Measurements from ENCODE around the gene RASSF1. TPM values are rescaled to one million over a fixed set of nuclear protein-coding genes. Genes with fewer than 3 reads are reported as not detected.

The RASSF1 gene
- total and polyA plus RNA-seq, 2 of the 4 experiments (the other 2 are of a cell fraction): 17.4 to 53.4 TPM

- no peak overlapping the region for H2BK5ac ChIP-seq (ENCODE audit: low read depth, low read length, poor library complexity, severe bottlenecking)
- H3K9ac ChIP-seq (ENCODE audit: low read depth, low read length): no peak overlapping the region
- H3K36me3 ChIP-seq (ENCODE audit: control insufficient read depth, insufficient read depth, low read length): peaks cover 33% of the 10 kb centered on the region
- no peak overlapping the region for H4K91ac ChIP-seq (ENCODE audit: insufficient read depth, low read depth, low read length)
- H3K27ac ChIP-seq (ENCODE audit: insufficient read depth, low read length): no peak overlapping the region
- peaks cover 2% of the 10 kb centered on the region; the same call in 1 of the 2 replicates for H3K9me3 ChIP-seq (ENCODE audit: control insufficient read depth, insufficient read depth, low read length)
- no peak for ATAC-seq (ENCODE audit: low read depth)
- no peak overlapping the region for H3K14ac ChIP-seq (replicated peaks; ENCODE audit: low read depth, low read length)
- peaks cover 18% of the 10 kb centered on the region for H3K9me1 ChIP-seq (ENCODE audit: insufficient read depth, low read length)
- dilution Hi-C loops (cut with HindIII; ENCODE audit: low sequenced_read_pairs, unreplicated experiment): no loop called here
- DNase-seq: no peak
- H3K4me1 ChIP-seq (ENCODE audit: control insufficient read depth, insufficient read depth, low read length): peaks cover 6% of the 10 kb centered on the region; the same call in 1 of the 2 replicates
- no peak overlapping the region for H3K4me2 ChIP-seq (ENCODE audit: low read depth, low read length)
- H2BK15ac ChIP-seq (ENCODE audit: low read depth, low read length): no peak overlapping the region
- in situ Hi-C loops (cut with MboI; ENCODE audit: low sequenced_read_pairs): no loop called here
- no peak overlapping the region for H3K23ac ChIP-seq (ENCODE audit: low read depth, low read length)
- no peak overlapping the region for H3K18ac ChIP-seq (ENCODE audit: low read depth, low read length)
- 0 out of 2 replicates have a peak, but pooled peaks cover 13% of the 10 kb centered on the region for H4K20me1 ChIP-seq (ENCODE audit: insufficient read depth, low read length)
- H3K56ac ChIP-seq (ENCODE audit: extremely low read depth, insufficient read depth, low read length): no peak overlapping the region
- no peaks in the 10 kb centered on the region for H3K27me3 ChIP-seq (ENCODE audit: control insufficient read depth, insufficient read depth, low read length)
- H2AFZ ChIP-seq (replicated peaks; ENCODE audit: low read length, poor library complexity): no peak overlapping the region
- H4K5ac ChIP-seq (ENCODE audit: low read depth, low read length): no peak overlapping the region
- no peak overlapping the region for H4K8ac ChIP-seq (ENCODE audit: low read depth in 2 of 2, low read length in 2 of 2)
- ChIA-PET CTCF (no interaction called here), POLR2A (ENCODE audit: unreplicated experiment) (no interaction called here)
- no peak overlapping the region for H2BK20ac ChIP-seq (ENCODE audit: low read depth, low read length)
- H2AK5ac ChIP-seq (ENCODE audit: low read depth, low read length): no peak overlapping the region
- peaks cover 13 to 36% of the 10 kb centered on the region in 2 experiments for H3K79me1 ChIP-seq (ENCODE audit: low read depth in 1 of 2, low read length in 2 of 2)
- intact Hi-C loops (cut with micrococcal nuclease): no loop called here
- BruUV-seq (replicated peaks): no TSS peak
- WGBS, 2 experiments (ENCODE audit: extremely low coverage in 2 of 2, insufficient read length in 1 of 2): 89% methylated on average over 3 of the region's 3 CpGs; no CpG with 5 or more reads in 1 of the 2 experiments
- H2BK120ac ChIP-seq (ENCODE audit: low read depth, low read length): no peak overlapping the region
- no peak overlapping the region for H3K4me3 ChIP-seq (ENCODE audit: insufficient read depth, low read depth, low read length)
- TF ChIP-seq NFE2L2 (IDR thresholded peaks at IDR 0.05; ENCODE audit: low read depth, low read length) (no peak), CHD1 (IDR thresholded peaks at IDR 0.05; ENCODE audit: low read depth, low read length) (no peak), FOS (IDR thresholded peaks at IDR 0.05; ENCODE audit: low read depth, low read length) (no peak), RAD21 (IDR thresholded peaks at IDR 0.05; ENCODE audit: low read length) (no peak), ELK1 (IDR thresholded peaks at IDR 0.05; ENCODE audit: borderline replicate concordance, low read depth, low read length) (no peak), CEBPB (IDR thresholded peaks at IDR 0.05; ENCODE audit: low read depth, low read length) (no peak), MAFK (IDR thresholded peaks at IDR 0.05; ENCODE audit: low read depth, low read length) (no peak), RCOR1 (IDR thresholded peaks at IDR 0.05; ENCODE audit: insufficient replicate concordance, low read length) (no peak), MAZ (IDR thresholded peaks at IDR 0.05; ENCODE audit: borderline replicate concordance, low read depth, low read length) (no peak), SMC3 (IDR thresholded peaks at IDR 0.05; ENCODE audit: low read depth, low read length) (no peak), POLR2A (IDR thresholded peaks at IDR 0.05; ENCODE audit: low read depth, low read length) (no peak), BHLHE40 (IDR thresholded peaks at IDR 0.05; ENCODE audit: low read depth, low read length) (no peak)
- TF ChIP-seq, protein P1, sequence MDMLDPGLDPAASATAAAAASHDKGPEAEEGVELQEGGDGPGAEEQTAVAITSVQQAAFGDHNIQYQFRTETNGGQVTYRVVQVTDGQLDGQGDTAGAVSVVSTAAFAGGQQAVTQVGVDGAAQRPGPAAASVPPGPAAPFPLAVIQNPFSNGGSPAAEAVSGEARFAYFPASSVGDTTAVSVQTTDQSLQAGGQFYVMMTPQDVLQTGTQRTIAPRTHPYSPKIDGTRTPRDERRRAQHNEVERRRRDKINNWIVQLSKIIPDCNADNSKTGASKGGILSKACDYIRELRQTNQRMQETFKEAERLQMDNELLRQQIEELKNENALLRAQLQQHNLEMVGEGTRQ (IDR thresholded peaks at IDR 0.05; ENCODE audit: low read depth, low read length): no peak
- H3K4ac ChIP-seq (ENCODE audit: low read depth, low read length): no peak overlapping the region
- H2AK9ac ChIP-seq (replicated peaks; ENCODE audit: low read depth, low read length, poor library complexity): no peak overlapping the region
Observed at GRCh38 chr3:50314342-50314741, 26.3 kb downstream of the RASSF1 start.

Measured in IMR-90 (cell line).